Fibroblast of the conjunctiva (primary cell): ENCODE data around the gene CDCA3.

Source experiments
- DNase-seq: peaks from one replicate; pipeline ENCODE4 v3.0.0-alpha.2; 2010; ENCODE audit warnings: low read depth

Gene CDCA3

GRCh38 chr12:6852651-6853354, 1.7 kb upstream of the CDCA3 start:
- DNase-seq: peak; percentile 72

- peak; percentile 100 for DNase-seq
Observed at GRCh38 chr12:6851921-6852650, 1.0 kb upstream of the CDCA3 start, which contains the start of gene USP5. Gene USP5, plus strand, starts transcription at chr12:6852150. Its CDS starts 30 bp downstream, at chr12:6852180.

- no peak for DNase-seq
Observed at GRCh38 chr12:6850796-6851152, 312 bp downstream of the CDCA3 start.

- DNase-seq: no peak
Observed at GRCh38 chr12:6849976-6850560, 1.0 kb downstream of the CDCA3 start.

GRCh38 chr12:6849427-6849826, 1.7 kb downstream of the CDCA3 start:
- DNase-seq: no peak

DNA sequence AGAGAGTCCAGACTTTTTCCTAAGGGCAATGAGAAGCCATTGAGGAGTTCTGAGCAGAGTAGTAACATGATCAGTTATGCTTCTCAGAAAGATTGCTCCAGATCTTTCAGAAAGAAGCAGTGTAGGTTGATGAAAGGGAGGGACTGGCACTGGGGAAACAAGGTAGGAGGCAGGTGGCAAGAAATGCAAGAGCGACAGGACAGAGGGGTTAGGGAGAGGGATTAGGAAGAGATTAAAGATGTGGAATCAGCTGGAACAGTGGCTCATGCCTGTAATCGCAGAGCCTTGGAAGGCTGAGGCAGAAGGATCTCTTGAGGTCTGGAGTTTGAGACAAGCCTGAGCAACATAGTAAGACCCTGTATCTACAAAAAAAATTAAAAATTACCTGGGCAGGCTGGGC, 3.4 kb downstream of the CDCA3 start:
- no peak for DNase-seq

- no peak for DNase-seq
Observed at GRCh38 chr12:6846316-6846869, 4.7 kb downstream of the CDCA3 start.

- no peak for DNase-seq
Observed at GRCh38 chr12:6845395-6845794, 5.7 kb downstream of the CDCA3 start.

GRCh38 chr12:6843118-6843902, 7.8 kb downstream of the CDCA3 start:
- no peak for DNase-seq

- no peak for DNase-seq
Observed at GRCh38 chr12:6842075-6842474, 9.0 kb downstream of the CDCA3 start.

GRCh38 chr12:6840761-6841515, 10.1 kb downstream of the CDCA3 start, which contains the start of gene GNB3:
Gene GNB3, plus strand, starts transcription at chr12:6840925. Its CDS starts 363 bp downstream, at chr12:6841288.
- no peak for DNase-seq

DNA sequence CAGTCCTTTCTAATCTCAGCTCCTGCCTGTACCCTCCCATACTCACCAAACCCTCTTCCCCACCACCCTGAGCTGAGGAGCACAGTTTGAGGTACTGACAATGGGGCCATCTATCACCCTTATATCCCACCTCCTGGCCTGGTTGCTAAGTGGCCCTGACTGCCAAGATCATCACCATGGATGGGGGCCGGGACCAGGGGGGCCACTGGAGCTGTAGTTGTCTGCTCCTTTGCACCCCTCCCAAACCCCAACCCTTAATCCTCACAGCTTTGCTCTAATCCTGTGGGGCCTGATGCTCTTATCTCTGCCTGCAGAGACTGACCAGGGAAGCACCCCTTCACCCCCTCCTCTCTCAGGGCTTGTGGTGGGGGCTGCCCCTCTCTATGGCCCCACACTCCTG, 10.8 kb downstream of the CDCA3 start:
- no peak for DNase-seq

- no peak for DNase-seq
Observed at GRCh38 chr12:6839482-6840201, 11.4 kb downstream of the CDCA3 start.

DNA sequence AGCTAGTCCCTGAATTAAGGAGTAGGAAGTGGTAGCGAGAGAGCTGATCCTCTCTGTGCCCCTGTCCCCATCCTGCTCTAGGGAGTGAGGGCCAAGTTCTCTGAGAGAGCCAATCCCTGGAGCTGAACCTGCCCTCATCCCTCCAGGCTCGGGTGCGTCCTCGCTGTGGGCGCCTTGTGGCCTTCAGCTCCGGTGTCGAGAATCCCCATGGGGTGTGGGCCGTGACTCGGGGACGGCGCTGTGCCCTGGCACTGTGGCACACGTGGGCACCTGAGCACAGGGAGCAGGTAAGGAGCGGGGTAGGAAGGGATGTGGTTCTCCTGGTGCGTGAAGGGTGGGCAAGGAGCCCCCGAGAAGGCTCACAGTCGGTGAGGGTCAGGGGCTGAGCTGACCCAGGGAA, 12.2 kb downstream of the CDCA3 start:
- DNase-seq: no peak

DNA sequence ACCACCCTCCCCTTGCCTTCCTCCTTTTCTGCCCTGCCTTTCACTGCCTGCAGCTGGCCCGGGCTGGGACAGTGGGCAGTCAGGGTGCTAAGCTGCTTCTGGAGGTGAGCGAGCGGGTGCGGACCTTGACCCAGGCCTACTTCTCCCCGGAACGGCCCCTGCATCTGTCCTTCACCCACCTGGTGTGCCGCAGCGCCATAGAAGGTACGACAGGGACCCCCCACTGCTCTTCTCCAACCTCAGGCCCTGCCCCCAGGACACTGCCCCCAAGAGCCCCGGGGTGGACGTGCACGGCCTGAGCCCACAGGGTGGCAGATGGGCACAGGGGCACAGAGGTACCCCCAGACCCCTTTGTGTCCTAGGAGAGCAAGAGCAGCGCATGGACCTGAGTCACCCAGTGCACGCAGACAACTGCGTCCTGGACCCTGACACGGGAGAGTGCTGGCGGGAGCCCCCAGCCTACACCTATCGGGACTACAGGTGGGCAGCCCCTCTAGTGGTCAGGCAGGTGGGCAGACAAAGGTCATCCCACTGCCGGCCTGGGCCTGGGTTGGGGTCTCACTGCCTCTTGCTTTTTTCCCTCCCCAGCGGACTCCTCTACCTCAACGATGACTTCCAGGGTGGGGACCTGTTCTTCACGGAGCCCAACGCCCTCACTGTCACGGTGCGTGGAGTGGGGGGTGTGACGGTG, 13.6 kb downstream of the CDCA3 start:
- no peak for DNase-seq

GRCh38 chr12:6836851-6837250, 14.2 kb downstream of the CDCA3 start:
- no peak for DNase-seq

- no peak for DNase-seq
Observed at GRCh38 chr12:6834873-6835272, 16.2 kb downstream of the CDCA3 start.

DNA sequence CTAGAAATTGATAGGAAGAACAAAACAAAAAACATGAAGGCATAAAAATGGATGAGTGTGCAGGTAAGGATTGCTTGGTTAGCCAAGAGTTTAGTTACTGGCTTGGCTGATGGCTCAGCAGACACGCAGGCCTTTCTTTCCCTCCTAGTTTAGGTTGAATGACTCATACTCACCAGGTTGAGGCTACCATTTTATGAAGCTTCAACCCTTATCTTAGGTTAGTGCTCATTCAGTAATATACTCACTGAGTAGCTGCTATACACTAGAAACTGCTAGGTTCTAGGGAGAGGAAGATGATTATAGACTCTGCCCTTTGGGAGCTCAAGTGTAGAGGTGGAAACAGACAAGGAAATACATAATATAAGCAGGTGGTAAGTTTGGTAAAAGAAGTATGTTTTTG, 16.8 kb downstream of the CDCA3 start:
- DNase-seq: no peak

- no peak for DNase-seq
Observed at GRCh38 chr12:6833189-6833890, 17.7 kb downstream of the CDCA3 start.
